Measurements from ENCODE around the gene DDOST.
"Not testable (repeated sequence)": the region's sequence is repeated elsewhere in the genome, so short reads cannot be mapped to it uniquely, and the experiment has no call there.

The DDOST gene

DNA sequence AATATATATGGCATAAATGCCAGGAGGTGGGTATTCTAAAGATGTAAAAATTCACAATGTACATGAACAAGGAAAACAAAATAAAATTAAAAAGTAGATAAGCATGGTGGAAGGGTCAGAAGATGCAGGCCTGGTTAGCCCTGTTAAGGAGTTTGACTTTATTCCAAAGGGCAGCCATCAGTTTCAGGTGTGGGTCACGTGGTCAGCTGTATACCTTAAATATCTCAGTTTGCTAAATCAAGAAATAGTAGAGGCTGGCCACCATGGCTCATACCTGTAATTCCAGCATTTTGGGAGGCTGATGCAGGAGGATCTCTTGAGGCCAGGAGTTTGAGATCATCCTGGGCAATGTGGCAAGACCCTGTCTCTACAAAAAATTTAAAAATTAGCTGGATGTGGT lies 36.5 kb downstream of the DDOST start:
- DNase-seq (ENCODE audit: low read depth): no peak

DNA sequence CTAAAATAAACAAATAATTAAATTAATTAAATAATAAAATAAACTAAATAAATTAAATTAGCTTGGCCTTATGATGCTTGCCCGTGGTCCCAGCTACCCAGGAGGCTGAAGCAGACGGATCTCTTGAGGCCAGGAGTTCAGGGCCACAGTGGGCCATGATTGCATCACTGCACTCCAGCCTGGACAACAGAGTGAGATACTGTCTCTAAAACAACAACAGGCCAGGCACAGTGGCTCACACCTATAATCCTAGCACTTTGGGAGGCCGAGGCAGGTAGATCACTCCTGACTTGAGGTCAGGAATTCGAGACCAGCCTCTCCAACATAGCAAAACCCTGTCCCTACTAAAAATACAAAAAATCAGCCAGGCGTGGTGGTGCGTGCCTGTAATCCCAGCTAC lies 40.2 kb downstream of the DDOST start:
- DNase-seq (ENCODE audit: low read depth): no peak

DNA sequence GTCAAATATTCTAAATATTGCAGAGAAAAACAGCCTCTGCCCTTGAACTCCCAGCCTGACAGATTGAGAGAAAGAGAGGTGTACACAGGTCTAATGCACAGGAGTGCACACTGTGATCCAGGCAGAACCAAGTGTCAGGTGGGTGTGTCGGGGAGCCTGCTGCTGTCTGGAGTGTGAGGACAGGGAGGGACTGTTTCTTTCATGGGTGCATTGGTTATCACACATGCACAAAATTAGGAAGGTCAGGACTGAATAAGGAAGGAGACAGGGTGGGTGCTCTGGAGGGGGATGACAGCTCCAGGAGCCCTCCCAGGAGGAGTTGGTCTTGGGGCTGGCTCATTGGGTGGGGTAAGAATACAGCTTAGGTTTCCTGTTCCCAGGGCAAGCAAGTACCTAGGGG lies 41.2 kb downstream of the DDOST start:
- DNase-seq (ENCODE audit: low read depth): no peak

GRCh38 chr1:20618550-20618949 lies 42.6 kb downstream of the DDOST start:
- no peak for DNase-seq (ENCODE audit: low read depth)

DNA sequence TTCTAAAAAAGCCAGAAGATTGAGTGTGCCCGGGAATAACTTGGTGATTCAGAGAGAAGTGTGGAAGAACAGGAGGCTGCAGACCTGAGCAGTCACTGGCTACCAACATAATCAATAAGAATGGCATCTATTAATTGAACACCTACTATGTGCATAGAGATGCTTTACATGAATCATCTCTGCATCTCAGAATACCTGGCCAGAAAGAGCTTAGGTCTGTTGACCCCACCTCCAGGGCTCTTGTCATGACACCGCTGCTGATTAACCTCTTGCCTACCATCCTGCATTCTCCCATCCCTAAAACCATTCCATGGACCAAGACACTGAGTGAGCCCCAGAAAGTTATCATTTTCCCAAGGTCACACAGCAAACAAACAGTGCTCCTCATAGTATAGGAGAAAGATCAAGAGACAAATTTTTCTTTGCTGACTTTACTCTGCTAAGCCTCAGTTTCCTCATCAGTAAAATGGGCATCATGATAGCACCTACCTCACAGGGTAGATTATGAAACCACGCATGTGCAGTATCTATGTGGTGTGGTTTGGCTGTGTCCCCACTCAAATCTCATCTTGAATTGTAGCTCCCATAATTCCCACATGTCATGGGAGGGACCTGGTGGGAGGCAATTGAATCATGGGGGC lies 44.2 kb downstream of the DDOST start:
- no peak for DNase-seq (ENCODE audit: low read depth)

- no peak for DNase-seq (ENCODE audit: low read depth)
Observed at GRCh38 chr1:20615946-20616846, 45.0 kb downstream of the DDOST start.

GRCh38 chr1:20614131-20614579 lies 47.0 kb downstream of the DDOST start:
- DNase-seq (ENCODE audit: low read depth): no peak

GRCh38 chr1:20612221-20612746 lies 48.9 kb downstream of the DDOST start:
- no peak for DNase-seq (ENCODE audit: low read depth)

GRCh38 chr1:20611652-20612051 lies 49.5 kb downstream of the DDOST start:
- no peak for DNase-seq (ENCODE audit: low read depth)

GRCh38 chr1:20610970-20611369 lies 50.2 kb downstream of the DDOST start:
- DNase-seq (ENCODE audit: low read depth): no peak

DNA sequence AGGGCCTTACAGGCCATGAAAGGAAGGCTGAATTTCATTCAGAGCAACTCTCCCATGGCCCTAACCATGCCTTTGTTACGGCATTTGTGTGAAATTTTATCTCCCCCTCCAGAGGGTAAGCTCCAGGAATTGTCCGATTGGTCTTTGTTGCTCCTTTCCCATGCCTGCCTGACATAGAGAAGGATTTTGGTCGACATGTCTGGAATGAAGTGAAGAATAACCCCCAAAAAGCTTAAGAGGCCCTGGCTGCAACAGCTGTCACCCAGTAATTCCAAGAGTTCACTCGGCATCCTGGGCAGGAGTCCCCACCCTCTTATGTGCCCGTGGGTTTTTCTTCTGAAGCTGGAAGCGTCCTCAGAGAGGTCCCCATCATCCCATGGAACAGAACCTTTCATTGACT lies 51.6 kb downstream of the DDOST start:
- no peak for DNase-seq (ENCODE audit: low read depth)

DNA sequence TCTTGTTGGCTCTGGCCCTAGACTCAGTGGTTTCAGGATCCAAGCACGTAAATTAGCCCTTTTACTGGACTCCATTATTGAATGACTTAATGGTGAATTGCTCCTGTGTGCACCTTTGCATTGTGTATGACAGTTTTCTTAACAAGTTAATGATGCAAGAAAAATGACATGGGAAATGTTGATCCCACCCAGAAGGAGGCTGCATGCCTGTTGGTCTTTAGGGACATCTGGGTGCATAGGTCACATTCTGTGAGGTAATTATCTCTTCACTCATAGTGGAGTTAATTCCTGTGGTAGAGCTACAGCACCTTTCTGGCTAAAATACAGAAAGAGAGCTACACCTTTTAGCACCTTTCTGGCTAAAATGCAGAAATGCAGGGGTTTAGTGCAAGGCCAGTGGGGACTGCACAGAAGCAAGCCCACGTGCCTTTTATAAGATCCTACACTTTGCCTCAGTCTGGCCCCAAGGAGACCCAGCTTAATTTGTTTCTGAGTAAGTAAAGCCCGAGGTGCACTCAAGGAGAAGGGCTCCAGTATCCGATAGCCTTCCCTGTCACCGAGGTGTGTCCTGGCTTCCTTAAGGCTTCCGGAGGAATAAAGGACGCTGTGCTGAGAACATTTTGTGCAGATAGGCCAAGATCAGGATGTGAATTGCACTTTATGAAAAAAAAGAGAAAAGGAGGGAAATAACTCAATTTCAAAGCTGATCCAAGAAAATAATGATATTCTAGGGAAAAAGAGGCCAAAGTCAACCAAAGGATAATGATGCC lies 54.2 kb downstream of the DDOST start:
- DNase-seq (ENCODE audit: low read depth): not testable (repeated sequence)

DNA sequence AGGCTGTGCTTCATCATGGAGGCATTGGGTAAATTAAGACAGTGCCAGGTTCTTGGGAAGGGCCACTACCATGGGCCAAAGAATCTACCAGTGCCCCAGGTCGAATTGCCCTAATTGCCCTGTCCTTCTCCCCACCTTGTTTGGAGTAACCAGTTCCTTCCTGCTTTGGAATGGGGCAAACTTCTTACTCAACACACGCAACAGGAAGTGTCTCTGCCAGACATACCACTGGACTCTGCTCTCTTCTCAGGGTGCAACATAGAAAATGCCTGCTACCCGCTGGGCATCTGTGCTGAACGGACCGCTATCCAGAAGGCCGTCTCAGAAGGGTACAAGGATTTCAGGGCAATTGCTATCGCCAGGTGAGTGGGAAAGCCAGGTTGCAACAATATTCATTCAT lies 56.5 kb downstream of the DDOST start:
- no peak for DNase-seq (ENCODE audit: low read depth)

- DNase-seq (ENCODE audit: low read depth): no peak
Observed at GRCh38 chr1:20603504-20604464, 57.4 kb downstream of the DDOST start.

GRCh38 chr1:20602851-20603450 lies 58.2 kb downstream of the DDOST start:
- DNase-seq (ENCODE audit: low read depth): no peak
